Upper lobe of left lung (tissue), 6 donors: ENCODE results near the gene CYGB. TPM values are rescaled to one million over a fixed set of nuclear protein-coding genes. Genes with fewer than 3 reads are reported as not detected.
"Not testable (repeated sequence)": the region's sequence is repeated elsewhere in the genome, so short reads cannot be mapped to it uniquely, and the experiment has no call there.

Experiments used
- ATAC-seq, 2 donors: fragments of 200-7000 bp; cut with Tn5 transposase; one replicate each; pipeline ENCODE4 v1.9.1; 2022; ENCODE audit warnings: mild to moderate bottlenecking in 2 of 2, moderate library complexity in 2 of 2; ENCODE audit not compliant: low FRiP score in 2 of 2
- DNase-seq, 2 donors: peaks; one replicate each; pipeline ENCODE4 v3.0.0-alpha.2; 2019 to 2020
- H3K27ac ChIP-seq, 4 donors: fragments of 200-600 bp; sonication (generic); one replicate each; pipeline ENCODE4 v1.5.1; 2016 to 2019
- H3K27me3 ChIP-seq, 4 donors: fragments of 200-600 bp; sonication (generic); one replicate each; pipeline ENCODE4 v1.5.1; 2017 to 2019
- H3K36me3 ChIP-seq, 4 donors: fragments of 200-600 bp; sonication (generic); one replicate each; pipeline ENCODE4 v1.5.1; 2016 to 2019
- H3K4me1 ChIP-seq, 4 donors: fragments of 200-600 bp; sonication (generic); one replicate each; pipeline ENCODE4 v1.5.1; 2018 to 2019
- H3K4me3 ChIP-seq, 4 donors: fragments of 200-600 bp; sonication (generic); one replicate each; pipeline ENCODE4 v1.5.1; 2017 to 2019; ENCODE audit warnings: mild to moderate bottlenecking in 2 of 4, moderate library complexity in 1 of 4
- H3K9me3 ChIP-seq, 4 donors: fragments of 200-600 bp; sonication (generic); one replicate each; pipeline ENCODE4 v1.5.1; 2018 to 2019
- CTCF ChIP-seq, 6 experiments: fragments of 450-650 bp in 4 of 6; fragments of 200-600 bp in 2 of 6; sonication (generic) in 2 of 6; IDR thresholded peaks; one replicate each; pipeline ENCODE4 v1.5.1; 2016 to 2019; ENCODE audit warnings: antibody characterized with exemption in 6 of 6
- EP300 ChIP-seq, 4 donors: sonication (generic); formaldehyde crosslinking; IDR thresholded peaks; one replicate each; pipeline ENCODE4 v1.5.1; 2017; ENCODE audit warnings: antibody characterized with exemption in 4 of 4, control low read depth in 2 of 4
- POLR2A ChIP-seq, 4 donors: fragments of 450-650 bp; IDR thresholded peaks; one replicate each; pipeline ENCODE4 v1.5.1; 2016 to 2017; ENCODE audit warnings: antibody characterized with exemption in 4 of 4, mild to moderate bottlenecking in 2 of 4
- POLR2AphosphoS5 ChIP-seq, 2 donors: sonication (generic); formaldehyde crosslinking; IDR thresholded peaks; one replicate each; pipeline ENCODE4 v1.5.1; 2017; ENCODE audit warnings: antibody characterized with exemption in 2 of 2
- WGBS, 2 donors: methylation state at CpG; one replicate each; pipeline ENCODE4 v1.1.5; 2017 to 2018; 5-methylcytosine and 5-hydroxymethylcytosine counted together
- total RNA-seq, 6 donors: library from RNA; depleted of rRNA in 4 of 6; stranded (reverse); fragments of >200 nt in 4 of 6; gene quantifications; one replicate each; pipeline versions ENCODE4 v1.1.0 to v1.2.1, GENCODE V29; 2016 to 2021
- donor health status: DM: no; HTN: no; CAD: no; lungs with moderate emphysema.
- donor health status: DM: no; HTN: yes; CAD: no; lungs with severe emphysema.

The CYGB gene
- total RNA-seq, 6 donors from 2014 or later: 6.4 to 33.9 (median 16.6) TPM

DNA sequence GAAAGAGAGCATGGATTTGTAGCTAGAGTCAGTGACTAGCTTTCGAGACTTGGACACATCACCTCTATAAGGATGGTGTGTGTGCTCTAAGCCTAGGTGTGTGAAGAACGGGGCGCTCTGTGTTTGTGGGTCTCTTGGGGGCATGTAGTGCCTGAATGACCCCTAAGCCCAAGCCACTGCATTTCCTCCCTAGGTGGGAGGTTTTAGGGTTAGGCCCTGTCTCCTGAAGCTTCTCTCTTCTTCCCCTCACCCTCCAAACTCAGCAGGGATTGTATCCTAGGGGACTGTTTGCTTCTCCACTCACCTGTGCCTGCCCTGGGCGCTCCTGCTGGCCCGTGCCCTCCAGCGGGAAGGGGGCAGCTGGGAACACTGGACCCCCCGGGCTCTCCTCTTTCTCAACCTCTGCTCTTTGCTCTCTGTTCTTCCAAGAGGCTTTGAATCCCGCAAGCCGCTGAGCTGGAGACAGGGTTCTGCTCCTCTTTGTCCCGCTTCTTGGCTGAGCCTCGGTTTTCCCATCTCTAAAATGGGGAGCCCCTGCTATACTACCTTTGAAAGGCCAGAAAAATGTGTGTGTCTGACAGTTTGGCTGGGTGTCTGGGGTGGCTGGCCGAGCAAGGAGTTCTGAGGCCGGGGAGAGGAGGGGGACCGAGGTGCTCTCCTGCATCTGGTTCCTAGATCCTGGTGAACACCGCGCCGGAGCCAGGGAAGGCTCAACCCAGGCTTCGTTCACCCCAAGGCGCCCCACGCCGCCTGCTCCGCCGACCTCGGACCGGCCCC lies 810 bp downstream of the CYGB start:
- H3K4me1 ChIP-seq: peaks cover 28 to 44% (median 39%) of the 10 kb centered on the region in 4 donors
- ATAC-seq (no peak), DNase-seq (no peak)
- no peak for TF ChIP-seq POLR2A (IDR thresholded peaks at IDR 0.05)
- no peak for TF ChIP-seq POLR2AphosphoS5 (IDR thresholded peaks at IDR 0.05)
- TF ChIP-seq EP300 (IDR thresholded peaks at IDR 0.05): no peak
- no peak for TF ChIP-seq CTCF (IDR thresholded peaks at IDR 0.05)
- 68 to 79% methylated on average over 11 to 25 of the region's 25 CpGs for WGBS, 2 donors
- peaks cover 0 to 18% (median 10%) of the 10 kb centered on the region in 4 donors for H3K27me3 ChIP-seq
- H3K9me3 ChIP-seq: no peaks in the 10 kb centered on the region
- H3K4me3 ChIP-seq: peak overlapping the region in 3 of 4 donors; percentile 28 to 49 (median 47)
- no peaks in the 10 kb centered on the region for H3K36me3 ChIP-seq
- peak overlapping the region in 3 of 4 donors; percentile 67 to 79 (median 75) for H3K27ac ChIP-seq

- ATAC-seq (no peak), DNase-seq (no peak)
- WGBS, 2 donors: 77 to 89% methylated on average over 11 to 19 of the region's 19 CpGs
- TF ChIP-seq EP300 (IDR thresholded peaks at IDR 0.05): no peak
- TF ChIP-seq POLR2AphosphoS5 (IDR thresholded peaks at IDR 0.05): no peak
- TF ChIP-seq POLR2A (IDR thresholded peaks at IDR 0.05): no peak
- no peak for TF ChIP-seq CTCF (IDR thresholded peaks at IDR 0.05)
- Histone ChIP-seq H3K4me3 (no peak overlapping the region), H3K36me3 (no peaks in the 10 kb centered on the region), H3K9me3 (no peaks in the 10 kb centered on the region), H3K27ac (peak overlapping the region in 3 of 4 donors; percentile 42 to 79 (median 75)), H3K4me1 (peaks cover 32 to 44% (median 38%) of the 10 kb centered on the region in 4 donors), H3K27me3 (peaks cover 0 to 18% (median 10%) of the 10 kb centered on the region in 4 donors)
These were observed 1.6 kb downstream of the CYGB start for GRCh38 chr17:76535788-76536510.

DNA sequence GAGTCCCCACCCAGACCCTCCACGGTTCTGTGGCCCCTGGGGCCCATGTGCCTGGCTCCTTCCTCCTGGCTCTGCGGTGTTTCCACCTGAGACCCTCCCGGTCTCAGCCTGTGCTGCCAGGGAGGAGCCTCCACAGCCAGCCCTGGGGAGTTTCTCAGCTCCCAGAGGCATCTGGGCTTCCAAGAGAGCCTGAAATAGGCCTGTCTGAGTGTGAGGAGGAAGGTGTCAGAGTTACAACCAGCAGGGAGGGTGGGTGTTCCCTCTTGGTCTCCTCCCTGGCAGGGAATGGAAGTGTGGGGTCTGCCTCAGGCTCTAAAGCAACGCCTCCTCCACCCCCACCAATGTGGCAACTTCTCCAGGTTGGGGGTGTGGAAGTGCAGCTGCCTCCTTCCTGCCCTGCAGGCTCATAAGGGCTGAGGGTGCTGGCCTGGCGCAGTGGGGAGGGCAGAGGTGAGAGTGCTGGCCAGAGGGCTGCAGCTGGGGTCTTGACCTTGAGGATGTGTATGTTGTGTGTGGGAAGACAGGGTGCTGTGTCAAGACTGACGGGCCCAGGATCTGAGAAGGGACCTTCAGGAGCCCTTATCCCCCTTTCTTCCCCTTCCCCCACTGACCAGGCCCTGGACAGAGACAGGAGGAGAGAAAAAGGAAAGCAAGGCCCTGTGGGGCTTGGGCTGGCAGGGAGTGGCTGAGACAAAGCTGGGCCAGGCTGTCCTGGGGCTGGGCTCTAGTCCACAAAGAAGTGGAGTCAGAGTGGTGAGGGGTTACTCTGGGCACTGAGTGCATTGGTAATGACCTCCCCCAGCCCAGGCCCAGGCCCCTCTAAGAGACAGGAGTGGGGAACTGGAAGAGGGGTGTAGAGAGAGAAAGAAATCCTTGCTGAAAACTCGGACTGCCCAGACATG lies 2.4 kb downstream of the CYGB start:
- no peak overlapping the region for H3K4me3 ChIP-seq
- WGBS, 2 donors: 70 to 84% methylated on average over 5 to 6 of the region's 7 CpGs

GRCh38 chr17:76533640-76534359 lies 3.7 kb downstream of the CYGB start:
- H3K27me3 ChIP-seq: peaks cover 0 to 18% (median 10%) of the 10 kb centered on the region in 4 donors
- not testable (repeated sequence) for H3K9me3 ChIP-seq
- H3K4me1 ChIP-seq: peaks cover 41 to 51% (median 43%) of the 10 kb centered on the region in 4 donors

More for the DNA sequence above, 2.4 kb downstream of the CYGB start:
- Histone ChIP-seq H3K27ac (peak overlapping the region in 3 of 4 donors; percentile 38 to 75 (median 42)), H3K27me3 (peaks cover 0 to 18% (median 10%) of the 10 kb centered on the region in 4 donors), H3K36me3 (no peaks in the 10 kb centered on the region), H3K9me3 (no peaks in the 10 kb centered on the region), H3K4me1 (peaks cover 32 to 46% (median 38%) of the 10 kb centered on the region in 4 donors)
- no peak for DNase-seq
- ATAC-seq: no peak
- TF ChIP-seq POLR2AphosphoS5 (IDR thresholded peaks at IDR 0.05) (no peak), CTCF (IDR thresholded peaks at IDR 0.05) (no peak), POLR2A (IDR thresholded peaks at IDR 0.05) (no peak), EP300 (IDR thresholded peaks at IDR 0.05) (no peak)

More at GRCh38 chr17:76533640-76534359, 3.7 kb downstream of the CYGB start:
- not testable (repeated sequence) for H3K4me3 ChIP-seq, DNase-seq, H3K36me3 ChIP-seq, ATAC-seq
- H3K27ac ChIP-seq: peak overlapping the region in 1 of 4 donors; percentile 75
- 95 to 97% methylated on average over 9 of the region's 9 CpGs for WGBS, 2 donors
